Measurements from ENCODE around the gene TRAF1. TPM values are rescaled to one million over a fixed set of nuclear protein-coding genes. Genes with fewer than 3 reads are reported as not detected.

Gene TRAF1
- total RNA-seq, 1 experiment from 2014 or later: 1.7 TPM

- TF ChIP-seq TCF7L2 (IDR thresholded peaks at IDR 0.05; ENCODE audit: borderline replicate concordance, extremely low read depth, insufficient read depth, insufficient read length) (no peak), REST (IDR thresholded peaks at IDR 0.05; ENCODE audit: low read depth) (no peak), SRF (IDR thresholded peaks at IDR 0.05; ENCODE audit: low read depth) (no peak), MAX (IDR thresholded peaks at IDR 0.05) (no peak), ZBTB33 (IDR thresholded peaks at IDR 0.05; ENCODE audit: extremely low read depth, insufficient replicate concordance, low read length) (no peak), ZFX (IDR thresholded peaks at IDR 0.05) (no peak), FOSL1 (IDR thresholded peaks at IDR 0.05; ENCODE audit: low read depth) (no peak), JUND (IDR thresholded peaks at IDR 0.05) (no peak), YY1 (IDR thresholded peaks at IDR 0.05; ENCODE audit: extremely low read depth, insufficient replicate concordance, low read depth, low read length) (no peak), POLR2AphosphoS5 (IDR thresholded peaks at IDR 0.05; ENCODE audit: low read depth, low read length) (no peak), SP1 (IDR thresholded peaks at IDR 0.05; ENCODE audit: low read depth) (no peak), SIN3A (IDR thresholded peaks at IDR 0.05; ENCODE audit: low read depth) (no peak), CEBPB (IDR thresholded peaks at IDR 0.05; ENCODE audit: low read depth) (no peak), ATF3 (IDR thresholded peaks at IDR 0.05) (no peak), EZH2phosphoT487 (IDR thresholded peaks at IDR 0.05; ENCODE audit: borderline replicate concordance) (no peak), EZH2 (IDR thresholded peaks at IDR 0.05) (no peak), POLR2A (IDR thresholded peaks at IDR 0.05; ENCODE audit: borderline replicate concordance, extremely low read depth, insufficient read depth, insufficient read length) (no peak), ZNF274 (IDR thresholded peaks at IDR 0.05; ENCODE audit: low read depth, low read length) (no peak)
- POLR2A ChIA-PET: no interaction called here
- Histone ChIP-seq H3K27me3 (ENCODE audit: insufficient read depth, low read length) (no peaks in the 10 kb centered on the region), H3K4me1 (ENCODE audit: control insufficient read depth in 1 of 2, insufficient read depth in 2 of 2, low read length in 2 of 2) (peaks cover 14 to 18% of the 10 kb centered on the region in 2 experiments), H3K79me2 (ENCODE audit: insufficient read depth, low read length) (no peaks in the 10 kb centered on the region), H3K36me3 (ENCODE audit: control insufficient read depth in 1 of 2, insufficient read depth in 2 of 2, low read length in 2 of 2) (no peaks in the 10 kb centered on the region), H3K9ac (ENCODE audit: low read length) (no peak overlapping the region), H3K9me2 (ENCODE audit: insufficient read depth) (no peaks in the 10 kb centered on the region), H3K4me3 (replicated peaks in 1 of 2; ENCODE audit: low read depth in 1 of 2, low read length in 2 of 2) (no peak overlapping the region), H3K27ac (ENCODE audit: low read depth, low read length) (no peak overlapping the region), H2AFZ (ENCODE audit: low read depth, low read length, poor library complexity, severe bottlenecking) (no peak overlapping the region), H4K20me1 (ENCODE audit: insufficient read depth) (no peaks in the 10 kb centered on the region), H3K4me2 (ENCODE audit: low read length) (no peak overlapping the region), H3K9me3 (ENCODE audit: control insufficient read depth in 1 of 2, insufficient read depth in 1 of 2, low read depth in 1 of 2, low read length in 2 of 2) (no peaks in the 10 kb centered on the region)
- intact Hi-C loops (cut with micrococcal nuclease): loop anchor here (2.0 to 5.0 kb wide), 2 partner anchors 60 to 319 kb away; partner anchors contain the start of gene PHF19
- DNase-seq (ENCODE audit: low read depth, low spot score) (no peak), ATAC-seq (no peak)
- CTCF ChIA-PET: interaction anchor here (3.0 to 3.9 kb wide), 2 partner anchors 44 to 182 kb away, joined by 7 to 29 read pairs; no protein-coding TSS in a partner anchor
- no TSS peak for BruUV-seq (replicated peaks)
- RAD21 ChIA-PET (ENCODE audit: low non-redundant PET in 1 of 2, low total read pairs in 2 of 2, uncharacterized antibody in 2 of 2, unreplicated experiment in 2 of 2): no interaction called here
These were observed 11.0 kb upstream of the TRAF1 start for GRCh38 chr9:120937596-120937995.
